Measurements from ENCODE around the gene TRERF1.
"Not testable (repeated sequence)": the region's sequence is repeated elsewhere in the genome, so short reads cannot be mapped to it uniquely, and the experiment has no call there.

Gene TRERF1

GRCh38 chr6:42448927-42449659, 2.6 kb downstream of the TRERF1 start:
- DNase-seq: no peak

GRCh38 chr6:42448391-42448790, 3.3 kb downstream of the TRERF1 start:
- DNase-seq: no peak

- no peak for DNase-seq
Measured at GRCh38 chr6:42446996-42447395, 4.7 kb downstream of the TRERF1 start.

- DNase-seq: no peak
Measured at GRCh38 chr6:42446370-42446769, 5.4 kb downstream of the TRERF1 start.

GRCh38 chr6:42445955-42446354, 5.8 kb downstream of the TRERF1 start:
- not testable (repeated sequence) for DNase-seq

- no peak for DNase-seq
Measured at GRCh38 chr6:42443312-42444060, 8.2 kb downstream of the TRERF1 start.

- peak; percentile 74 for DNase-seq
Measured at GRCh38 chr6:42441697-42442081, 10.0 kb downstream of the TRERF1 start.

GRCh38 chr6:42440778-42441696, 10.7 kb downstream of the TRERF1 start:
- peak; percentile 68 for DNase-seq

- DNase-seq: no peak
Measured at GRCh38 chr6:42440027-42440426, 11.7 kb downstream of the TRERF1 start.

GRCh38 chr6:42436825-42437224, 14.9 kb downstream of the TRERF1 start:
- no peak for DNase-seq

GRCh38 chr6:42434237-42434636, 17.5 kb downstream of the TRERF1 start:
- DNase-seq: no peak

GRCh38 chr6:42433409-42433808, 18.3 kb downstream of the TRERF1 start:
- no peak for DNase-seq

- no peak for DNase-seq
Measured at GRCh38 chr6:42431877-42432276, 19.8 kb downstream of the TRERF1 start.

- no peak for DNase-seq
Measured at GRCh38 chr6:42431356-42431755, 20.4 kb downstream of the TRERF1 start.

- DNase-seq: no peak
Measured at GRCh38 chr6:42429836-42430235, 21.9 kb downstream of the TRERF1 start.

- no peak for DNase-seq
Measured at GRCh38 chr6:42429042-42429585, 22.6 kb downstream of the TRERF1 start.

- DNase-seq: no peak
Measured at GRCh38 chr6:42428326-42429041, 23.2 kb downstream of the TRERF1 start.

GRCh38 chr6:42427871-42428270, 23.9 kb downstream of the TRERF1 start:
- no peak for DNase-seq

- DNase-seq: no peak
Measured at GRCh38 chr6:42426191-42426590, 25.5 kb downstream of the TRERF1 start.

- DNase-seq: no peak
Measured at GRCh38 chr6:42424906-42425474, 26.7 kb downstream of the TRERF1 start.

GRCh38 chr6:42423244-42423643, 28.5 kb downstream of the TRERF1 start:
- DNase-seq: no peak

- no peak for DNase-seq
Measured at GRCh38 chr6:42420741-42421140, 31.0 kb downstream of the TRERF1 start.

Data from retina (tissue), 1 donor.